NCI-H146 treated with DMSO at 0.1 percent for 48 hours (cell line): Measurements from ENCODE around the gene CRTAC1.
A peak's percentile ranks its signal among the peaks of the same experiment; 100 is the strongest.

Source experiments
- DNase-seq: peaks from one replicate; lab custom pipeline; 2025; ENCODE audit not compliant: unreplicated experiment; lab: John Stamatoyannopoulos, UW

The CRTAC1 gene

GRCh38 chr10:98029149-98030092, 1.0 kb downstream of the CRTAC1 start:
- DNase-seq: no peak

- DNase-seq: peak; percentile 32
Measured at GRCh38 chr10:98028168-98028770, 2.2 kb downstream of the CRTAC1 start.

GRCh38 chr10:98023024-98023423, 7.4 kb downstream of the CRTAC1 start:
- DNase-seq: no peak

- no peak for DNase-seq
Measured at GRCh38 chr10:98020784-98021183, 9.6 kb downstream of the CRTAC1 start.

GRCh38 chr10:98020254-98020653, 10.2 kb downstream of the CRTAC1 start:
- DNase-seq: no peak

GRCh38 chr10:98019784-98020183, 10.6 kb downstream of the CRTAC1 start:
- DNase-seq: no peak

GRCh38 chr10:98016772-98017475, 13.5 kb downstream of the CRTAC1 start:
- DNase-seq: no peak

GRCh38 chr10:98013776-98014175, 16.6 kb downstream of the CRTAC1 start:
- no peak for DNase-seq

GRCh38 chr10:98013122-98013521, 17.3 kb downstream of the CRTAC1 start:
- no peak for DNase-seq

- DNase-seq: no peak
Measured at GRCh38 chr10:98012644-98013043, 17.8 kb downstream of the CRTAC1 start.

- DNase-seq: no peak
Measured at GRCh38 chr10:98010939-98011685, 19.3 kb downstream of the CRTAC1 start.

- no peak for DNase-seq
Measured at GRCh38 chr10:98006266-98006665, 24.2 kb downstream of the CRTAC1 start.

GRCh38 chr10:98001736-98002135, 28.7 kb downstream of the CRTAC1 start:
- DNase-seq: no peak

GRCh38 chr10:98000346-98000745, 30.1 kb downstream of the CRTAC1 start:
- no peak for DNase-seq

GRCh38 chr10:97999923-98000248, 30.5 kb downstream of the CRTAC1 start:
- no peak for DNase-seq

- DNase-seq: no peak
Measured at GRCh38 chr10:97999066-97999922, 31.1 kb downstream of the CRTAC1 start.

GRCh38 chr10:97991871-97992270, 38.5 kb downstream of the CRTAC1 start:
- no peak for DNase-seq

GRCh38 chr10:97981816-97982215, 48.6 kb downstream of the CRTAC1 start:
- DNase-seq: no peak

GRCh38 chr10:97977673-97978072, 52.7 kb downstream of the CRTAC1 start:
- no peak for DNase-seq

GRCh38 chr10:97975598-97975997, 54.8 kb downstream of the CRTAC1 start:
- no peak for DNase-seq
